ENCODE measurements around the gene CYBC1. TPM values are rescaled to one million over a fixed set of nuclear protein-coding genes. Genes with fewer than 3 reads are reported as not detected.

Gene CYBC1
- total and polyA plus RNA-seq, 2 donors (not counting 1 experiment from before 2014, with no cell fraction given), result 328 to 569 TPM

GRCh38 chr17:82424001-82424862, 26.3 kb downstream of the CYBC1 start:
- H2AFZ ChIP-seq (ENCODE audit: insufficient read depth, low read depth, low read length, poor library complexity, severe bottlenecking), result no peak overlapping the region
- ChIA-PET POLR2A (no interaction called here), CTCF (interaction anchor here (0.6 to 1.7 kb wide), 7 partner anchors 11 to 111 kb away, joined by 3 to 5 read pairs (median 3); no protein-coding TSS in a partner anchor)
- peaks cover 17% of the 10 kb centered on the region for H3K79me2 ChIP-seq (ENCODE audit: control insufficient read depth, insufficient read depth, low read length)
- Mint-ChIP-seq H3K4me3 (no peak overlapping the region), H3K27me3 (no peaks in the 10 kb centered on the region), H3K4me1 (peaks cover 14% of the 10 kb centered on the region), H3K27ac (no peak overlapping the region), H3K9me3 (ENCODE audit: insufficient read depth) (no peaks in the 10 kb centered on the region)
- no peak overlapping the region for H3K4me2 ChIP-seq (replicated peaks; ENCODE audit: low read depth, low read length, poor library complexity, severe bottlenecking)
- no peak overlapping the region for H3K27ac ChIP-seq (ENCODE audit: low read length in 2 of 2)
- H3K27me3 ChIP-seq (replicated peaks in 1 of 4; ENCODE audit: control extremely low read depth in 1 of 4, control insufficient read depth in 3 of 4, insufficient read depth in 4 of 4, low read length in 3 of 4), result no peaks in the 10 kb centered on the region
- H3K4me1 ChIP-seq (ENCODE audit: control insufficient read depth in 2 of 2, insufficient read depth in 2 of 2, low read length in 2 of 2), result peaks cover 9 to 16% of the 10 kb centered on the region in 2 donors
- H3K36me3 ChIP-seq (replicated peaks in 1 of 2; ENCODE audit: control extremely low read depth in 1 of 2, control insufficient read depth in 1 of 2, extremely low read depth in 1 of 2, insufficient read depth in 2 of 2, low read length in 1 of 2), result peaks cover 0 to 24% of the 10 kb centered on the region in 2 experiments
- H3K9ac ChIP-seq (ENCODE audit: low read length), result no peak overlapping the region
- 89% methylated on average over 15 of the region's 25 CpGs for WGBS (ENCODE audit: insufficient coverage)
- peaks cover 8% of the 10 kb centered on the region for H4K20me1 ChIP-seq (ENCODE audit: control insufficient read depth, insufficient read depth, low read length, poor library complexity, severe bottlenecking)
- no peak overlapping the region for H3K4me3 ChIP-seq (ENCODE audit: control extremely low read depth in 1 of 5, extremely low read depth in 1 of 5, insufficient read depth in 1 of 5, low read depth in 2 of 5, low read length in 4 of 5)
- H3K9me3 ChIP-seq (ENCODE audit: control extremely low read depth in 1 of 3, control insufficient read depth in 2 of 3, insufficient read depth in 1 of 3, low read length in 2 of 3), result peaks cover 0 to 6% (median 0%) of the 10 kb centered on the region in 3 donors
- ATAC-seq (ENCODE audit: low read depth), result peak; percentile 45
- intact Hi-C loops (cut with micrococcal nuclease), result no loop called here
- TF ChIP-seq CTCF (IDR thresholded peaks at IDR 0.05) (peak; percentile 76), EZH2 (IDR thresholded peaks at IDR 0.05; ENCODE audit: borderline replicate concordance, insufficient read depth, low read depth, low read length, poor library complexity, severe bottlenecking) (no peak)
- peak; percentile 62 for DNase-seq

Data from B cell (primary cell).